Endothelial cell of umbilical vein (primary cell): ENCODE results near the gene RHOG.
"Not testable (repeated sequence)": the region's sequence is repeated elsewhere in the genome, so short reads cannot be mapped to it uniquely, and the experiment has no call there.

Experiments used
- CTCF ChIP-seq, 2 donors: IDR thresholded peaks; 1 replicate in 1 of 2; 2 replicates in 1 of 2; pipeline ENCODE4 v1.5.1; 2011; ENCODE audit warnings: low read length in 2 of 2, mild to moderate bottlenecking in 2 of 2, moderate library complexity in 2 of 2, control low read depth in 1 of 2, inconsistent platforms in 1 of 2, low read depth in 1 of 2; ENCODE audit not compliant: insufficient read depth in 1 of 2; ENCODE audit errors: extremely low read depth in 1 of 2
- POLR2A ChIP-seq: IDR thresholded peaks from 2 replicates; pipeline ENCODE4 v1.6.1; 2012; ENCODE audit warnings: low read depth, mild to moderate bottlenecking, control low read depth, low read length

GRCh38 chr11:3794387-3794786 lies 46.4 kb downstream of the RHOG start:
- TF ChIP-seq CTCF (IDR thresholded peaks at IDR 0.05; ENCODE audit: extremely low read depth in 1 of 2, insufficient read depth in 1 of 2, low read depth in 1 of 2, low read length in 2 of 2); POLR2A: not testable (repeated sequence)
